HEK293T (cell line): ENCODE measurements around the gene DHRSX.
"Not testable (repeated sequence)": the region's sequence is repeated elsewhere in the genome, so short reads cannot be mapped to it uniquely, and the experiment has no call there.

ENCODE experiments used
- BHLHE40 ChIP-seq: fragments of 450-650 bp; IDR thresholded peaks from 2 replicates; pipeline ENCODE4 v1.6.1; 2016; ENCODE audit warnings: mild to moderate bottlenecking, moderate library complexity, borderline replicate concordance
- CTBP1 ChIP-seq: fragments of 450-650 bp; IDR thresholded peaks from 2 replicates; pipeline ENCODE4 v1.6.1; 2016; ENCODE audit warnings: borderline replicate concordance
- ELF4 ChIP-seq: fragments of 450-650 bp; IDR thresholded peaks from 2 replicates; pipeline ENCODE4 v1.6.1; 2017; ENCODE audit warnings: antibody characterized with exemption
- FOXA1 ChIP-seq: fragments of 450-650 bp; IDR thresholded peaks from 2 replicates; pipeline ENCODE4 v1.6.1; 2016; ENCODE audit warnings: mild to moderate bottlenecking
- FOXK2 ChIP-seq: fragments of 450-650 bp; IDR thresholded peaks from 2 replicates; pipeline ENCODE4 v1.6.1; 2016; ENCODE audit warnings: mild to moderate bottlenecking
- FOXM1 ChIP-seq: fragments of 450-650 bp; IDR thresholded peaks from 2 replicates; pipeline ENCODE4 v1.6.1; 2017; ENCODE audit warnings: mild to moderate bottlenecking, borderline replicate concordance
- L3MBTL2 ChIP-seq: fragments of 450-650 bp; conservative IDR thresholded peaks from 2 replicates; pipeline ENCODE4 v1.6.1; 2016; ENCODE audit warnings: mild to moderate bottlenecking
- LEF1 ChIP-seq: fragments of 450-650 bp; IDR thresholded peaks from 2 replicates; pipeline ENCODE4 v1.6.1; 2017; ENCODE audit warnings: mild to moderate bottlenecking, borderline replicate concordance
- SP1 ChIP-seq: fragments of 450-650 bp; IDR thresholded peaks from 2 replicates; pipeline ENCODE4 v1.6.1; 2017
- SUZ12 ChIP-seq: fragments of 450-650 bp; IDR thresholded peaks from 2 replicates; pipeline ENCODE4 v1.6.1; 2016; ENCODE audit warnings: mild to moderate bottlenecking
- TARDBP ChIP-seq: fragments of 450-650 bp; IDR thresholded peaks from 2 replicates; pipeline ENCODE4 v1.6.1; 2016
- ZNF384 ChIP-seq: fragments of 450-650 bp; IDR thresholded peaks from 2 replicates; pipeline ENCODE4 v1.6.1; 2016
- TF ChIP-seq, protein P1 (sequence below): fragments of 450-650 bp; IDR thresholded peaks from 2 replicates; pipeline ENCODE4 v1.6.1; 2016

DNA sequence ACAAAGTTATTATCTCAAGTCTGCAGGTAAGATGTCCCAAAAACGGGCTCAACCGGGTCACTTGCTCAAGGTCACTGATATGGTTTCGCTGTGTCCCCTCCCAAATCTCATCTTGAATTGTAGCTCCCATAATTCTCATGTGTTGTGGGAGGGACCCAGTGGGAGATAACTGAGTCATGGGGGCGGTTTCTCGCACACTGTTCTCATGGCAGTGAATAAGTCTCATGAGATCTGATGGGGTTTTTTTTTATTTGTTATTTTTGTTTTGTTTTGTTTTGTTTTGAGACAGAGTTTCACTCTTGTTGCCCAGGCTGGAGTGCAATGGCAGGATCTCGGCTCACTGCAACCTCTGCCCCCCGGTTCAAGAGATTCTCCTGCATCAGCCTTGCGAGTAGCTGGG is 4.6 kb upstream of the DHRSX start:
- TF ChIP-seq ELF4, L3MBTL2, SP1, LEF1, TARDBP, SUZ12, FOXM1, ZNF384, BHLHE40, FOXA1, FOXK2, CTBP1: not testable (repeated sequence)
- TF ChIP-seq, protein P1, sequence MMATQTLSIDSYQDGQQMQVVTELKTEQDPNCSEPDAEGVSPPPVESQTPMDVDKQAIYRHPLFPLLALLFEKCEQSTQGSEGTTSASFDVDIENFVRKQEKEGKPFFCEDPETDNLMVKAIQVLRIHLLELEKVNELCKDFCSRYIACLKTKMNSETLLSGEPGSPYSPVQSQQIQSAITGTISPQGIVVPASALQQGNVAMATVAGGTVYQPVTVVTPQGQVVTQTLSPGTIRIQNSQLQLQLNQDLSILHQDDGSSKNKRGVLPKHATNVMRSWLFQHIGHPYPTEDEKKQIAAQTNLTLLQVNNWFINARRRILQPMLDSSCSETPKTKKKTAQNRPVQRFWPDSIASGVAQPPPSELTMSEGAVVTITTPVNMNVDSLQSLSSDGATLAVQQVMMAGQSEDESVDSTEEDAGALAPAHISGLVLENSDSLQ: not testable (repeated sequence)
